SK-N-SH (cell line): Measurements from ENCODE around the gene DCAF8L2. TPM values are rescaled to one million over a fixed set of nuclear protein-coding genes. Genes with fewer than 3 reads are reported as not detected.

Source experiments
- CTCF ChIA-PET: fragments of 300-600, 350-600 bp; formaldehyde crosslinking; extraction: SDS; loops from one replicate; lab custom pipeline; 2021; lab: Yijun Ruan, JAX
- POLR2A ChIA-PET: fragments of 350-600 bp; sonication (Branson Sonifier 250); formaldehyde crosslinking; extraction: SDS; loops from one replicate; lab custom pipeline; 2020; ENCODE audit warnings: antibody characterized with exemption, inconsistent platforms; lab: Yijun Ruan, JAX
- DNase-seq: peaks from one replicate; pipeline ENCODE4 v3.0.0; 2012
- H2AFZ ChIP-seq: fragments of 200-600 bp; sonication (generic); 2 replicates; pipeline ENCODE4 v1.8.1; 2016; ENCODE audit warnings: antibody characterized with exemption, mild to moderate bottlenecking, low read depth
- H3F3A ChIP-seq: fragments of 200-600 bp; sonication (generic); replicated peaks from 2 replicates; pipeline ENCODE3; 2016; ENCODE audit warnings: antibody characterized with exemption, mild to moderate bottlenecking; ENCODE audit not compliant: insufficient read depth
- H3K27ac ChIP-seq, 2 experiments: fragments of 200-500 bp in 1 of 2; fragments of 200-600 bp in 1 of 2; sonication (Bioruptor generic) in 1 of 2; sonication (generic), shearing (Covaris generic) in 1 of 2; 2 replicates each; pipeline versions ENCODE4 v1.5.1 to v1.6.1; 2014 to 2016; ENCODE audit warnings: low read depth in 2 of 2, inconsistent platforms in 1 of 2, low read length in 1 of 2, mild to moderate bottlenecking in 1 of 2, mixed read lengths in 1 of 2
- H3K27me3 ChIP-seq: fragments of 200-600 bp; sonication (generic), shearing (Covaris generic); 2 replicates; pipeline ENCODE4 v1.6.1; 2016; ENCODE audit warnings: mixed run types; ENCODE audit not compliant: insufficient read depth
- H3K36me3 ChIP-seq, 2 experiments: fragments of 200-500 bp in 1 of 2; fragments of 200-600 bp in 1 of 2; sonication (Bioruptor generic) in 1 of 2; sonication (generic) in 1 of 2; replicated peaks in 1 of 2; 2 replicates each; pipeline versions ENCODE3 to v1.5.1; 2014 to 2016; ENCODE audit warnings: low read length in 1 of 2, mild to moderate bottlenecking in 1 of 2; ENCODE audit not compliant: insufficient read depth in 2 of 2, control insufficient read depth in 1 of 2
- H3K4me1 ChIP-seq, 2 experiments: fragments of 200-500 bp in 1 of 2; fragments of 200-600 bp in 1 of 2; sonication (Bioruptor generic) in 1 of 2; sonication (generic), shearing (Covaris generic) in 1 of 2; 2 replicates each; pipeline versions ENCODE4 v1.5.1 to v1.6.1; 2014 to 2016; ENCODE audit warnings: low read depth in 1 of 2, low read length in 1 of 2, mixed run types in 1 of 2; ENCODE audit not compliant: insufficient read depth in 2 of 2, control insufficient read depth in 1 of 2
- H3K4me2 ChIP-seq: fragments of 200-600 bp; sonication (generic), shearing (Covaris generic); 2 replicates; pipeline ENCODE4 v1.6.1; 2017; ENCODE audit warnings: mixed run types
- H3K4me3 ChIP-seq, 2 experiments: fragments of 200-500 bp in 1 of 2; fragments of 200-600 bp in 1 of 2; sonication (Bioruptor generic) in 1 of 2; sonication (generic), shearing (Covaris generic) in 1 of 2; 2 replicates each; pipeline versions ENCODE4 v1.5.1 to v1.8.1; 2014 to 2016; ENCODE audit warnings: low read depth in 2 of 2, inconsistent platforms in 1 of 2, low read length in 1 of 2, mild to moderate bottlenecking in 1 of 2, mixed read lengths in 1 of 2, moderate library complexity in 1 of 2
- H3K79me2 ChIP-seq: fragments of 200-600 bp; sonication (generic); 2 replicates; pipeline ENCODE4 v1.8.1; 2017; ENCODE audit warnings: mild to moderate bottlenecking; ENCODE audit not compliant: insufficient read depth
- H3K9ac ChIP-seq: fragments of 200-600 bp; sonication (generic); 2 replicates; pipeline ENCODE4 v1.6.1; 2017; ENCODE audit warnings: mixed run types
- H3K9me2 ChIP-seq: fragments of 200-600 bp; sonication (generic); 2 replicates; pipeline ENCODE4 v1.6.1; 2017; ENCODE audit warnings: mixed run types
- H3K9me3 ChIP-seq: fragments of 200-600 bp; sonication (generic); 2 replicates; pipeline ENCODE4 v1.6.1; 2017; ENCODE audit warnings: mixed run types, mild to moderate bottlenecking, moderate library complexity
- H4K20me1 ChIP-seq: fragments of 200-600 bp; sonication (generic); 2 replicates; pipeline ENCODE4 v1.6.1; 2017; ENCODE audit warnings: mild to moderate bottlenecking, mixed run types; ENCODE audit not compliant: insufficient read depth
- EP300 ChIP-seq, 2 experiments: IDR thresholded peaks; 2 replicates each; pipeline versions ENCODE4 v1.4.0 to v1.6.1; 2012; ENCODE audit warnings: borderline replicate concordance in 1 of 2, low read depth in 1 of 2, low read length in 1 of 2
- FOSL2 ChIP-seq: IDR thresholded peaks from 2 replicates; pipeline ENCODE4 v1.4.0; 2012; ENCODE audit warnings: low read depth, mild to moderate bottlenecking, moderate library complexity, borderline replicate concordance
- FOXM1 ChIP-seq: IDR thresholded peaks from 2 replicates; pipeline ENCODE4 v1.4.0; 2012; ENCODE audit warnings: low read depth, mild to moderate bottlenecking
- GABPA ChIP-seq: IDR thresholded peaks from 2 replicates; pipeline ENCODE4 v1.4.0; 2012; ENCODE audit warnings: low read depth, mild to moderate bottlenecking
- MEF2A ChIP-seq: IDR thresholded peaks from 2 replicates; pipeline ENCODE4 v1.4.0; 2012; ENCODE audit warnings: low read depth, borderline replicate concordance
- NRF1 ChIP-seq: IDR thresholded peaks from 2 replicates; pipeline ENCODE4 v1.6.1; 2012; ENCODE audit warnings: low read depth, mild to moderate bottlenecking, low read length
- POLR2AphosphoS5 ChIP-seq: IDR thresholded peaks from 2 replicates; pipeline ENCODE4 v1.6.1; 2012; ENCODE audit warnings: low read depth, low read length
- RAD21 ChIP-seq: IDR thresholded peaks from 2 replicates; pipeline ENCODE4 v1.6.1; 2012; ENCODE audit warnings: mild to moderate bottlenecking, low read length
- RCOR1 ChIP-seq: fragments of 150-350 bp; IDR thresholded peaks from 2 replicates; pipeline ENCODE4 v1.6.1; 2017; ENCODE audit warnings: antibody characterized with exemption, low read length
- RFX5 ChIP-seq: IDR thresholded peaks from 2 replicates; pipeline ENCODE4 v1.6.1; 2012; ENCODE audit warnings: mild to moderate bottlenecking, improper control_type of control experiment, low read length
- RXRA ChIP-seq: IDR thresholded peaks from 2 replicates; pipeline ENCODE4 v1.4.0; 2012; ENCODE audit warnings: low read depth, mild to moderate bottlenecking, borderline replicate concordance
- SMC3 ChIP-seq: IDR thresholded peaks from 2 replicates; pipeline ENCODE4 v1.6.1; 2012; ENCODE audit warnings: low read depth, low read length, improper control_type of control experiment
- TAF1 ChIP-seq: IDR thresholded peaks from 2 replicates; pipeline ENCODE4 v1.6.1; 2012; ENCODE audit warnings: low read depth, mild to moderate bottlenecking, low read length, moderate library complexity, borderline replicate concordance
- TCF12 ChIP-seq: IDR thresholded peaks from 2 replicates; pipeline ENCODE4 v1.4.0; 2012
- TEAD4 ChIP-seq: IDR thresholded peaks from 2 replicates; pipeline ENCODE4 v1.4.0; 2012; ENCODE audit warnings: mild to moderate bottlenecking, borderline replicate concordance; ENCODE audit not compliant: insufficient read depth
- YY1 ChIP-seq: IDR thresholded peaks from 2 replicates; pipeline ENCODE4 v1.4.0; 2012; ENCODE audit warnings: low read depth, mild to moderate bottlenecking
- WGBS: methylation state at CpG from one replicate; pipeline ENCODE4 v1.1.6; 2017; ENCODE audit warnings: low lambda C conversion rate; 5-methylcytosine and 5-hydroxymethylcytosine counted together
- polyA plus RNA-seq, 3 experiments: library from polyadenylated mRNA; depleted of rRNA; stranded (reverse); fragments of >200 nt; gene quantifications; 2 replicates each; pipeline ENCODE4 v1.2.3, GENCODE V29; 2012
- TF ChIP-seq, protein P1 (sequence below): fragments of 200-600 bp; sonication (generic); IDR thresholded peaks from 2 replicates; pipeline ENCODE4 v1.6.1; 2017; ENCODE audit warnings: antibody characterized with exemption, mild to moderate bottlenecking, moderate library complexity
- TF ChIP-seq, protein P2 (sequence below): IDR thresholded peaks from 2 replicates; pipeline ENCODE4 v1.4.0; 2012; ENCODE audit warnings: low read depth, borderline replicate concordance

DCAF8L2 gene
- polyA plus RNA-seq, 1 of the 3 experiments (the other 2 are of a cell fraction) = 0.33 TPM

DNA sequence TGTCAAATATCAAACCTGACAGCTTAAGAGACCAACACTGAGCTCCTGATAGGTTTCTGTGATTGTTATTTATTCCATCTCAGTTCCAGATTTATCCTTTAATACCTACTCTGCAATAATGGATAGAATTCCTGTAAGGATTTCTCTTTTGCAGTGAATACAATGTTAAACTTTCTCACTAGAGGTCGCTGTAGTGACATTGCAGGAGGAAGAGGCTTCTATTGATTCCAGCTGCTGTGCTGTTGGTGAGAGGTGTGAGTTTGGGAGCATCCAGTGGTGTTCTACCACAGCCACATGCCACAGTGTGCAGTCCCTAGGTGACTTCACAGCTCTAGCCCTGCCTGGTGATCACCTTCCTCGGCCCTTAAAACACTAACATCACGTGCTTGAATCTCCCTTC is 34.6 kb upstream of the DCAF8L2 start:
- no peaks in the 10 kb centered on the region for H3F3A ChIP-seq
- no peaks in the 10 kb centered on the region for H3K79me2 ChIP-seq
- no peak overlapping the region for H3K9ac ChIP-seq
- H4K20me1 ChIP-seq = no peaks in the 10 kb centered on the region
- TF ChIP-seq YY1 (no peak), RAD21 (peak; percentile 65), TCF12 (peak; percentile 46), MEF2A (no peak), SMC3 (peak; percentile 34)
- TF ChIP-seq, protein P1, sequence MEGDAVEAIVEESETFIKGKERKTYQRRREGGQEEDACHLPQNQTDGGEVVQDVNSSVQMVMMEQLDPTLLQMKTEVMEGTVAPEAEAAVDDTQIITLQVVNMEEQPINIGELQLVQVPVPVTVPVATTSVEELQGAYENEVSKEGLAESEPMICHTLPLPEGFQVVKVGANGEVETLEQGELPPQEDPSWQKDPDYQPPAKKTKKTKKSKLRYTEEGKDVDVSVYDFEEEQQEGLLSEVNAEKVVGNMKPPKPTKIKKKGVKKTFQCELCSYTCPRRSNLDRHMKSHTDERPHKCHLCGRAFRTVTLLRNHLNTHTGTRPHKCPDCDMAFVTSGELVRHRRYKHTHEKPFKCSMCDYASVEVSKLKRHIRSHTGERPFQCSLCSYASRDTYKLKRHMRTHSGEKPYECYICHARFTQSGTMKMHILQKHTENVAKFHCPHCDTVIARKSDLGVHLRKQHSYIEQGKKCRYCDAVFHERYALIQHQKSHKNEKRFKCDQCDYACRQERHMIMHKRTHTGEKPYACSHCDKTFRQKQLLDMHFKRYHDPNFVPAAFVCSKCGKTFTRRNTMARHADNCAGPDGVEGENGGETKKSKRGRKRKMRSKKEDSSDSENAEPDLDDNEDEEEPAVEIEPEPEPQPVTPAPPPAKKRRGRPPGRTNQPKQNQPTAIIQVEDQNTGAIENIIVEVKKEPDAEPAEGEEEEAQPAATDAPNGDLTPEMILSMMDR = peak; percentile 69
- no peak overlapping the region for H2AFZ ChIP-seq
- no peaks in the 10 kb centered on the region for H3K9me2 ChIP-seq
- H3K4me2 ChIP-seq = no peak overlapping the region
- H3K4me1 ChIP-seq = no peaks in the 10 kb centered on the region
- POLR2A ChIA-PET = no interaction called here
- no peaks in the 10 kb centered on the region for H3K27me3 ChIP-seq
- CTCF ChIA-PET = interaction anchor here (0.6 to 2.2 kb wide), 7 partner anchors 8 to 65 kb away, joined by 3 to 7 read pairs (median 4); no protein-coding TSS in a partner anchor
- no peak overlapping the region for H3K4me3 ChIP-seq
- no peak overlapping the region for H3K27ac ChIP-seq
- 0% methylated on average over 3 of the region's 3 CpGs for WGBS
- H3K36me3 ChIP-seq = no peaks in the 10 kb centered on the region
- peak; percentile 11 for DNase-seq
- no peaks in the 10 kb centered on the region for H3K9me3 ChIP-seq

DNA sequence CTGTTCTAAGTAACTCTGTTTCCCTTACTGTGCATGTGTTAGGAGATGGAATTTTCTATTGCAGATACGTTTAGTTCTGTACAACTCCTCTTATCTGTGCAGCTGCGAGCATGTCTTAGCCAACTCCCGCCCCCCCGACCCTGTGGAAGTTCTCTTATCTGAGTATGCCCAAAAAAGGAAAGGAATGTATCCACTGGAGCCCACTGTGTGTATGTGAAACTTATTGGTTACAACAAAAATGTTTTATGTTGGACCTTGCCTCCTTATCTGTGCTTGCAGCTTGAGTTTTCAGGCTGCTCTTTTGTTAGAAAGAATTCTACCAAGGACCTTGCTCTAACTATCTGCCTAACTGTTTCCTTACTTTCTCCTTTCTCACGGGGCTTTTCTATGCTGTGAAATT is 24.2 kb upstream of the DCAF8L2 start:
- no peak overlapping the region for H3K4me3 ChIP-seq
- no peak overlapping the region for H2AFZ ChIP-seq
- no peaks in the 10 kb centered on the region for H3K9me2 ChIP-seq
- no peak overlapping the region for H3K4me2 ChIP-seq
- POLR2A ChIA-PET = no interaction called here
- no peaks in the 10 kb centered on the region for H3F3A ChIP-seq
- no peak overlapping the region for H3K27ac ChIP-seq
- no peaks in the 10 kb centered on the region for H3K36me3 ChIP-seq
- WGBS = 0% methylated on average over 5 of the region's 5 CpGs
- H3K9ac ChIP-seq = no peak overlapping the region
- no peaks in the 10 kb centered on the region for H4K20me1 ChIP-seq
- H3K9me3 ChIP-seq = no peaks in the 10 kb centered on the region
- CTCF ChIA-PET = interaction anchor here (1.2 kb wide), 1 partner anchor 10 kb away, joined by 7 read pairs; no protein-coding TSS in a partner anchor
- DNase-seq = no peak
- TF ChIP-seq, protein P2, sequence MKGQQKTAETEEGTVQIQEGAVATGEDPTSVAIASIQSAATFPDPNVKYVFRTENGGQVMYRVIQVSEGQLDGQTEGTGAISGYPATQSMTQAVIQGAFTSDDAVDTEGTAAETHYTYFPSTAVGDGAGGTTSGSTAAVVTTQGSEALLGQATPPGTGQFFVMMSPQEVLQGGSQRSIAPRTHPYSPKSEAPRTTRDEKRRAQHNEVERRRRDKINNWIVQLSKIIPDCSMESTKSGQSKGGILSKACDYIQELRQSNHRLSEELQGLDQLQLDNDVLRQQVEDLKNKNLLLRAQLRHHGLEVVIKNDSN = no peak
- TF ChIP-seq TAF1 = no peak
- no peak for TF ChIP-seq SMC3
- no peak for TF ChIP-seq TEAD4
- TF ChIP-seq FOXM1 = no peak
- no peak for TF ChIP-seq NRF1
- no peak for TF ChIP-seq GABPA
- no peak for TF ChIP-seq EP300 (IDR thresholded peaks at IDR 0.05; ENCODE audit: borderline replicate concordance in 1 of 2, low read depth in 1 of 2, low read length in 1 of 2)
- TF ChIP-seq RFX5 = no peak
- no peak for TF ChIP-seq FOSL2
- no peak for TF ChIP-seq YY1
- no peak for TF ChIP-seq RCOR1
- no peak for TF ChIP-seq RXRA
- no peak for TF ChIP-seq POLR2AphosphoS5
- TF ChIP-seq MEF2A = no peak
- no peak for TF ChIP-seq RAD21
- no peaks in the 10 kb centered on the region for H3K27me3 ChIP-seq
- no peaks in the 10 kb centered on the region for H3K4me1 ChIP-seq
- H3K79me2 ChIP-seq = no peaks in the 10 kb centered on the region
